ENCODE measurements around the gene EME1.

Gene EME1

GRCh38 chr17:50361561-50362480, 11.2 kb upstream of the EME1 start:
- peak in 1 of 2 donors; percentile 27 for DNase-seq (ENCODE audit: low read depth in 1 of 2, low spot score in 1 of 2)

- DNase-seq (ENCODE audit: low read depth in 1 of 2, low spot score in 1 of 2) = no peak
Measured at GRCh38 chr17:50362661-50363060, 10.4 kb upstream of the EME1 start.

- no peak for DNase-seq (ENCODE audit: low read depth in 1 of 2, low spot score in 1 of 2)
Measured at GRCh38 chr17:50363217-50364060, 9.6 kb upstream of the EME1 start.

GRCh38 chr17:50364061-50364458, 9.0 kb upstream of the EME1 start:
- no peak for DNase-seq (ENCODE audit: low read depth in 1 of 2, low spot score in 1 of 2)

- no peak for DNase-seq (ENCODE audit: low read depth in 1 of 2, low spot score in 1 of 2)
Measured at GRCh38 chr17:50364715-50365114, 8.3 kb upstream of the EME1 start.

GRCh38 chr17:50365165-50365564, 7.9 kb upstream of the EME1 start:
- DNase-seq (ENCODE audit: low read depth in 1 of 2, low spot score in 1 of 2) = no peak

- DNase-seq (ENCODE audit: low read depth in 1 of 2, low spot score in 1 of 2) = no peak
Measured at GRCh38 chr17:50365649-50366393, 7.2 kb upstream of the EME1 start.

GRCh38 chr17:50367401-50367800, 5.6 kb upstream of the EME1 start:
- no peak for DNase-seq (ENCODE audit: low read depth in 1 of 2, low spot score in 1 of 2)

GRCh38 chr17:50370052-50370451, 3.0 kb upstream of the EME1 start:
- DNase-seq (ENCODE audit: low read depth in 1 of 2, low spot score in 1 of 2) = no peak

GRCh38 chr17:50371526-50371925, 1.5 kb upstream of the EME1 start:
- no peak for DNase-seq (ENCODE audit: low read depth in 1 of 2, low spot score in 1 of 2)

- no peak for DNase-seq (ENCODE audit: low read depth in 1 of 2, low spot score in 1 of 2)
Measured at GRCh38 chr17:50372222-50372757, 739 bp upstream of the EME1 start.

- DNase-seq (ENCODE audit: low read depth in 1 of 2, low spot score in 1 of 2) = no peak
Measured at GRCh38 chr17:50373705-50374104, 676 bp downstream of the EME1 start.

- DNase-seq (ENCODE audit: low read depth in 1 of 2, low spot score in 1 of 2) = no peak
Measured at GRCh38 chr17:50375858-50376538, 3.0 kb downstream of the EME1 start.

- DNase-seq (ENCODE audit: low read depth in 1 of 2, low spot score in 1 of 2) = no peak
Measured at GRCh38 chr17:50379351-50380132, 6.5 kb downstream of the EME1 start.

GRCh38 chr17:50380369-50381259, 7.6 kb downstream of the EME1 start:
- DNase-seq (ENCODE audit: low read depth in 1 of 2, low spot score in 1 of 2) = no peak

GRCh38 chr17:50381260-50381815, 8.3 kb downstream of the EME1 start:
- DNase-seq (ENCODE audit: low read depth in 1 of 2, low spot score in 1 of 2) = no peak

- DNase-seq (ENCODE audit: low read depth in 1 of 2, low spot score in 1 of 2) = no peak
Measured at GRCh38 chr17:50381920-50382319, 8.9 kb downstream of the EME1 start.

- DNase-seq (ENCODE audit: low read depth in 1 of 2, low spot score in 1 of 2) = no peak
Measured at GRCh38 chr17:50382931-50383330, 9.9 kb downstream of the EME1 start.

Data from activated T-helper 1 cell treated with anti-CD3 and anti-CD28 coated beads, Interleukin-2, amount 50 U/mL, for 16 hours (primary cell).